ENCODE data around the gene KICS2. TPM values are rescaled to one million over a fixed set of nuclear protein-coding genes. Genes with fewer than 3 reads are reported as not detected.

Gene KICS2
- total RNA-seq, 1 experiment from 2014 or later: 9.6 TPM

- POLR2A ChIA-PET: no interaction called here
- intact Hi-C loops (cut with micrococcal nuclease; ENCODE audit: unreplicated experiment): no loop called here
- Histone ChIP-seq H3K4me1 (ENCODE audit: control insufficient read depth, insufficient read depth, low read length) (no peaks in the 10 kb centered on the region), H3K27me3 (ENCODE audit: control insufficient read depth, insufficient read depth, low read length) (no peaks in the 10 kb centered on the region), H3K4me3 (ENCODE audit: low read depth in 2 of 2, low read length in 2 of 2) (no peak overlapping the region), H3K36me3 (ENCODE audit: control insufficient read depth, insufficient read depth, low read length) (no peaks in the 10 kb centered on the region), H3K9me3 (ENCODE audit: control insufficient read depth, insufficient read depth, low read depth, low read length) (no peaks in the 10 kb centered on the region), H3K27ac (ENCODE audit: low read length) (no peak overlapping the region)
- no peak for DNase-seq (ENCODE audit: low read depth, low spot score)
- in situ Hi-C loops (cut with HindIII; ENCODE audit: low pct_unique_long_range_greater_than_20kb, low sequenced_read_pairs): no loop called here
- no TSS peak for BruUV-seq (replicated peaks)
- TF ChIP-seq CTCF (IDR thresholded peaks at IDR 0.05) (no peak), SIN3A (IDR thresholded peaks at IDR 0.05; ENCODE audit: borderline replicate concordance, insufficient read depth, low read depth, low read length) (no peak)
- no peak for ATAC-seq
- CTCF ChIA-PET: no interaction called here
Measured at GRCh38 chr12:64229240-64229639, 7.1 kb upstream of the KICS2 start.

GRCh38 chr12:64225626-64226025, 3.5 kb upstream of the KICS2 start:
- intact Hi-C loops (cut with micrococcal nuclease; ENCODE audit: unreplicated experiment) (no loop called here), in situ Hi-C loops (cut with HindIII; ENCODE audit: low pct_unique_long_range_greater_than_20kb, low sequenced_read_pairs) (no loop called here)
- Histone ChIP-seq H3K27me3 (ENCODE audit: control insufficient read depth, insufficient read depth, low read length) (no peaks in the 10 kb centered on the region), H3K4me3 (ENCODE audit: low read depth in 2 of 2, low read length in 2 of 2) (no peak overlapping the region), H3K4me1 (ENCODE audit: control insufficient read depth, insufficient read depth, low read length) (peaks cover 9% of the 10 kb centered on the region), H3K27ac (ENCODE audit: low read length) (no peak overlapping the region), H3K9me3 (ENCODE audit: control insufficient read depth, insufficient read depth, low read depth, low read length) (no peaks in the 10 kb centered on the region), H3K36me3 (ENCODE audit: control insufficient read depth, insufficient read depth, low read length) (no peaks in the 10 kb centered on the region)
- ChIA-PET CTCF (no interaction called here), POLR2A (no interaction called here)
- TF ChIP-seq REST (IDR thresholded peaks at IDR 0.05; ENCODE audit: insufficient read depth in 1 of 2, low read depth in 2 of 2, low read length in 1 of 2): no peak
- no peak for TF ChIP-seq TCF7L2 (IDR thresholded peaks at IDR 0.05; ENCODE audit: low read depth, low read length)
- TF ChIP-seq POLR2AphosphoS5 (IDR thresholded peaks at IDR 0.05; ENCODE audit: low read depth, low read length): no peak
- no peak for TF ChIP-seq CTCF (IDR thresholded peaks at IDR 0.05)
- TF ChIP-seq SIN3A (IDR thresholded peaks at IDR 0.05; ENCODE audit: borderline replicate concordance, insufficient read depth, low read depth, low read length): no peak
- no peak for DNase-seq (ENCODE audit: low read depth, low spot score)
- BruUV-seq (replicated peaks): no TSS peak
- no peak for ATAC-seq

GRCh38 chr12:64221651-64222008, 466 bp downstream of the KICS2 start:
- BruUV-seq (replicated peaks): no TSS peak
- Histone ChIP-seq H3K27ac (ENCODE audit: low read length) (peak overlapping the region; percentile 86), H3K4me3 (ENCODE audit: low read depth in 2 of 2, low read length in 2 of 2) (peak overlapping the region; percentile 82 to 88), H3K36me3 (ENCODE audit: control insufficient read depth, insufficient read depth, low read length) (no peaks in the 10 kb centered on the region), H3K4me1 (ENCODE audit: control insufficient read depth, insufficient read depth, low read length) (peaks cover 30% of the 10 kb centered on the region), H3K9me3 (ENCODE audit: control insufficient read depth, insufficient read depth, low read depth, low read length) (no peaks in the 10 kb centered on the region), H3K27me3 (ENCODE audit: control insufficient read depth, insufficient read depth, low read length) (no peaks in the 10 kb centered on the region)
- ATAC-seq (peak; percentile 94), DNase-seq (ENCODE audit: low read depth, low spot score) (peak; percentile 52)
- CTCF ChIA-PET: no interaction called here
- intact Hi-C loops (cut with micrococcal nuclease; ENCODE audit: unreplicated experiment): no loop called here
- POLR2A ChIA-PET: no interaction called here
- in situ Hi-C loops (cut with HindIII; ENCODE audit: low pct_unique_long_range_greater_than_20kb, low sequenced_read_pairs): no loop called here
- TF ChIP-seq REST (IDR thresholded peaks at IDR 0.05; ENCODE audit: insufficient read depth in 1 of 2, low read depth in 2 of 2, low read length in 1 of 2) (no peak), TCF7L2 (IDR thresholded peaks at IDR 0.05; ENCODE audit: low read depth, low read length) (no peak), CTCF (IDR thresholded peaks at IDR 0.05) (no peak), POLR2AphosphoS5 (IDR thresholded peaks at IDR 0.05; ENCODE audit: low read depth, low read length) (no peak)

Measured in Panc1 (cell line).